WTC11 (cell line): ENCODE results near the gene NPVF. TPM values are rescaled to one million over a fixed set of nuclear protein-coding genes. Genes with fewer than 3 reads are reported as not detected.
A peak's percentile ranks its signal among the peaks of the same experiment; 100 is the strongest.

Source experiments
- ATAC-seq: fragments of 200-7000 bp; cut with Tn5 transposase; 2 replicates; pipeline ENCODE4 v1.10.0; 2021; ENCODE audit warnings: mild to moderate bottlenecking, moderate library complexity
- CTCF ChIA-PET: fragments of 300-600 bp; sonication (Branson Sonifier 250); formaldehyde crosslinking; loops from one replicate; lab custom pipeline; 2021; ENCODE audit warnings: antibody characterized with exemption; lab: Charles Lee
- POLR2A ChIA-PET: fragments of 350-600 bp; sonication (Branson Sonifier 250); formaldehyde crosslinking; loops from one replicate; lab custom pipeline; 2021; ENCODE audit warnings: antibody characterized with exemption; lab: Charles Lee
- DNase-seq: peaks from one replicate; pipeline ENCODE4 v3.0.0; 2021; ENCODE audit warnings: low spot score
- H3K27ac Mint-ChIP-seq: 2 replicates; pipeline ENCODE4 v1.8.0; 2021; ENCODE audit warnings: mixed read lengths
- H3K27me3 Mint-ChIP-seq: 2 replicates; pipeline ENCODE4 v1.8.0; 2021; ENCODE audit warnings: low read depth, mild to moderate bottlenecking, moderate library complexity, mixed read lengths
- H3K36me3 Mint-ChIP-seq: 2 replicates; pipeline ENCODE4 v1.8.0; 2021; ENCODE audit warnings: mixed read lengths
- H3K4me1 Mint-ChIP-seq: 2 replicates; pipeline ENCODE4 v1.8.0; 2022; ENCODE audit warnings: mixed read lengths
- H3K4me3 Mint-ChIP-seq: 2 replicates; pipeline ENCODE4 v1.8.0; 2021; ENCODE audit warnings: mild to moderate bottlenecking, moderate library complexity, mixed read lengths
- H3K9me3 Mint-ChIP-seq: 2 replicates; pipeline ENCODE4 v1.8.0; 2021; ENCODE audit warnings: mixed read lengths
- ATF6 ChIP-seq: sonication (generic); formaldehyde crosslinking; IDR thresholded peaks from 2 replicates; pipeline ENCODE4 v1.8.1; 2023; ENCODE audit warnings: mild to moderate bottlenecking, missing genetic modification reagents
- CBFB ChIP-seq: sonication (generic); formaldehyde crosslinking; IDR thresholded peaks from 2 replicates; pipeline ENCODE4 v1.8.1; 2022; ENCODE audit warnings: mild to moderate bottlenecking, low read depth, missing genetic modification reagents
- CTCF ChIP-seq: fragments of 200-600 bp; IDR thresholded peaks from 2 replicates; pipeline ENCODE4 v1.8.0; 2022; ENCODE audit warnings: antibody characterized with exemption
- E2F1 ChIP-seq: sonication (generic); formaldehyde crosslinking; IDR thresholded peaks from 2 replicates; pipeline ENCODE4 v1.8.0; 2022; ENCODE audit warnings: mild to moderate bottlenecking, missing genetic modification reagents
- EMX1 ChIP-seq: fragments of 250-450 bp; sonication (Bioruptor Pico); IDR thresholded peaks from 2 replicates; pipeline ENCODE4 v1.8.0; 2021; ENCODE audit warnings: mild to moderate bottlenecking
- FOXJ3 ChIP-seq: sonication (generic); formaldehyde crosslinking; IDR thresholded peaks from 2 replicates; pipeline ENCODE4 v1.9.0; 2021; ENCODE audit warnings: missing genetic modification reagents, mild to moderate bottlenecking, borderline replicate concordance
- FOXK1 ChIP-seq: sonication (generic); formaldehyde crosslinking; IDR thresholded peaks from 2 replicates; pipeline ENCODE4 v1.8.0; 2022; ENCODE audit warnings: mild to moderate bottlenecking, moderate library complexity, missing genetic modification reagents
- FOXP1 ChIP-seq: sonication (generic); formaldehyde crosslinking; IDR thresholded peaks from 2 replicates; pipeline ENCODE4 v1.8.0; 2022; ENCODE audit warnings: missing genetic modification reagents, mild to moderate bottlenecking, moderate library complexity, borderline replicate concordance
- GABPB1 ChIP-seq: sonication (generic); formaldehyde crosslinking; IDR thresholded peaks from 2 replicates; pipeline ENCODE4 v1.8.1; 2023; ENCODE audit warnings: mild to moderate bottlenecking, missing genetic modification reagents
- HMGA2 ChIP-seq: fragments of 250-450 bp; sonication (Bioruptor Pico); IDR thresholded peaks from 2 replicates; pipeline ENCODE4 v1.4.0; 2021; ENCODE audit warnings: mild to moderate bottlenecking, moderate library complexity
- JUN ChIP-seq: sonication (generic); formaldehyde crosslinking; IDR thresholded peaks from 2 replicates; pipeline ENCODE4 v1.8.0; 2023; ENCODE audit warnings: mild to moderate bottlenecking, missing genetic modification reagents
- MLX ChIP-seq: sonication (generic); formaldehyde crosslinking; IDR thresholded peaks from 2 replicates; pipeline ENCODE4 v1.8.1; 2023; ENCODE audit warnings: mild to moderate bottlenecking, missing genetic modification reagents, moderate library complexity
- MYBL2 ChIP-seq: sonication (generic); formaldehyde crosslinking; IDR thresholded peaks from 2 replicates; pipeline ENCODE4 v1.8.1; 2023; ENCODE audit warnings: mild to moderate bottlenecking, moderate library complexity, missing genetic modification reagents
- NFYB ChIP-seq: sonication (generic); formaldehyde crosslinking; conservative IDR thresholded peaks from 2 replicates; pipeline ENCODE4 v1.8.0; 2022; ENCODE audit warnings: low read depth, missing genetic modification reagents
- NR1H2 ChIP-seq: sonication (generic); formaldehyde crosslinking; IDR thresholded peaks from 2 replicates; pipeline ENCODE4 v1.9.0; 2021; ENCODE audit warnings: mild to moderate bottlenecking, moderate library complexity, missing genetic modification reagents
- NR2C2 ChIP-seq: sonication (generic); formaldehyde crosslinking; IDR thresholded peaks from 2 replicates; pipeline ENCODE4 v1.8.0; 2022; ENCODE audit warnings: mild to moderate bottlenecking, missing genetic modification reagents
- OVOL2 ChIP-seq: fragments of 250-450 bp; sonication (Bioruptor Pico); IDR thresholded peaks from 2 replicates; pipeline ENCODE4 v1.9.0; 2021; ENCODE audit warnings: mild to moderate bottlenecking, borderline replicate concordance
- RELA ChIP-seq: sonication (generic); formaldehyde crosslinking; IDR thresholded peaks from 2 replicates; pipeline ENCODE4 v1.8.1; 2022; ENCODE audit warnings: missing genetic modification reagents, mild to moderate bottlenecking, borderline replicate concordance
- RORB ChIP-seq: fragments of 250-450 bp; sonication (Bioruptor Pico); IDR thresholded peaks from 2 replicates; pipeline ENCODE4 v1.9.0; 2021; ENCODE audit warnings: mild to moderate bottlenecking
- SMAD3 ChIP-seq: sonication (generic); formaldehyde crosslinking; IDR thresholded peaks from 2 replicates; pipeline ENCODE4 v1.8.0; 2022; ENCODE audit warnings: missing genetic modification reagents, mild to moderate bottlenecking, borderline replicate concordance
- SMAD4 ChIP-seq: sonication (generic); formaldehyde crosslinking; IDR thresholded peaks from 2 replicates; pipeline ENCODE4 v1.8.0; 2022; ENCODE audit warnings: mild to moderate bottlenecking, missing genetic modification reagents
- SOX15 ChIP-seq: fragments of 250-450 bp; sonication (Bioruptor Pico); IDR thresholded peaks from 2 replicates; pipeline ENCODE4 v1.9.0; 2021; ENCODE audit warnings: mild to moderate bottlenecking
- ZNF317 ChIP-seq: sonication (generic); formaldehyde crosslinking; IDR thresholded peaks from 2 replicates; pipeline ENCODE4 v1.8.1; 2023; ENCODE audit warnings: low read depth, mild to moderate bottlenecking, moderate library complexity, missing genetic modification reagents, borderline replicate concordance
- ZNF512 ChIP-seq: sonication (generic); formaldehyde crosslinking; IDR thresholded peaks from 2 replicates; pipeline ENCODE4 v1.8.1; 2022; ENCODE audit warnings: missing genetic modification reagents, borderline replicate concordance
- ZNF671 ChIP-seq: fragments of 250-450 bp; sonication (Bioruptor Pico); IDR thresholded peaks from 2 replicates; pipeline ENCODE4 v1.8.0; 2021; ENCODE audit warnings: mild to moderate bottlenecking
- total RNA-seq: library from RNA; stranded (reverse); gene quantifications from 3 replicates; pipeline ENCODE4 v1.2.3, GENCODE V29; 2021

NPVF gene
- total RNA-seq, 1 experiment from 2014 or later, result not detected

- CTCF ChIA-PET, result interaction anchor here (1.0 to 5.3 kb wide), 5 partner anchors 43 to 308 kb away, joined by 3 to 143 read pairs (median 10); a partner anchor contains a TSS
These were observed 32.7 kb upstream of the NPVF start for GRCh38 chr7:25260862-25261494.

GRCh38 chr7:25259487-25260243 is 31.4 kb upstream of the NPVF start:
- ChIA-PET POLR2A (no interaction called here), CTCF (interaction anchor here (0.6 to 5.3 kb wide), 51 partner anchors 8 to 602 kb away, joined by 3 to 143 read pairs (median 5); partner anchors contain the start of gene NPVF)
- DNase-seq (peak; percentile 69), ATAC-seq (peak; percentile 95)
- H3K27me3 Mint-ChIP-seq, result no peaks in the 10 kb centered on the region; the same call in 1 of the 2 replicates
- TF ChIP-seq RELA (CRISPR knock-in tag) (no peak), SOX15 (CRISPR knock-in tag) (no peak), ZNF671 (CRISPR knock-in tag) (no peak), SMAD3 (no peak), GABPB1 (CRISPR knock-in tag) (no peak), JUN (CRISPR knock-in tag) (no peak), HMGA2 (CRISPR knock-in tag) (no peak), SMAD4 (no peak), MYBL2 (CRISPR knock-in tag) (no peak), CTCF (peak; percentile 53), ZNF512 (peak; percentile 96), OVOL2 (no peak), EMX1 (CRISPR knock-in tag) (no peak)
- H3K4me3 Mint-ChIP-seq, result no peak overlapping the region
- no peaks in the 10 kb centered on the region for H3K36me3 Mint-ChIP-seq
- H3K4me1 Mint-ChIP-seq, result peaks cover 9% of the 10 kb centered on the region
- no peak overlapping the region for H3K27ac Mint-ChIP-seq
- H3K9me3 Mint-ChIP-seq, result no peaks in the 10 kb centered on the region

More at GRCh38 chr7:25260862-25261494, 32.7 kb upstream of the NPVF start:
- no peak for TF ChIP-seq NFYB
- DNase-seq (no peak), ATAC-seq (no peak)
- Mint-ChIP-seq H3K27me3 (no peaks in the 10 kb centered on the region; the same call in 1 of the 2 replicates), H3K27ac (no peak overlapping the region), H3K36me3 (no peaks in the 10 kb centered on the region), H3K9me3 (no peaks in the 10 kb centered on the region), H3K4me3 (no peak overlapping the region), H3K4me1 (peaks cover 9% of the 10 kb centered on the region)
- POLR2A ChIA-PET, result interaction anchor here (0.6 kb wide), 1 partner anchor 336 kb away, joined by 6 read pairs; no protein-coding TSS in a partner anchor

- CTCF ChIA-PET, result interaction anchor here (1.3 to 1.7 kb wide), 5 partner anchors 40 to 313 kb away, joined by 3 to 6 read pairs (median 5); no protein-coding TSS in a partner anchor
- POLR2A ChIA-PET, result no interaction called here
- Mint-ChIP-seq H3K36me3 (no peaks in the 10 kb centered on the region), H3K4me1 (peaks cover 6% of the 10 kb centered on the region), H3K27ac (no peak overlapping the region), H3K27me3 (no peaks in the 10 kb centered on the region; the same call in 1 of the 2 replicates), H3K4me3 (no peak overlapping the region), H3K9me3 (no peaks in the 10 kb centered on the region)
- TF ChIP-seq E2F1 (CRISPR knock-in tag), result no peak
- no peak for TF ChIP-seq FOXP1 (CRISPR knock-in tag)
- no peak for TF ChIP-seq SMAD4
- no peak for TF ChIP-seq FOXK1 (CRISPR knock-in tag)
- TF ChIP-seq EMX1 (CRISPR knock-in tag), result no peak
- TF ChIP-seq CBFB (CRISPR knock-in tag), result no peak
- TF ChIP-seq NFYB, result no peak
- TF ChIP-seq ZNF317 (CRISPR knock-in tag), result no peak
- no peak for TF ChIP-seq MLX (CRISPR knock-in tag)
- TF ChIP-seq ATF6 (CRISPR knock-in tag), result no peak
- TF ChIP-seq NR1H2, result no peak
- TF ChIP-seq NR2C2 (CRISPR knock-in tag), result no peak
- no peak for TF ChIP-seq RORB (CRISPR knock-in tag)
- no peak for TF ChIP-seq FOXJ3
- no peak for ATAC-seq
- DNase-seq, result no peak
These were observed 28.1 kb upstream of the NPVF start for GRCh38 chr7:25256333-25256819.
